ENCODE results near the gene GOLGA1.

The GOLGA1 gene

DNA sequence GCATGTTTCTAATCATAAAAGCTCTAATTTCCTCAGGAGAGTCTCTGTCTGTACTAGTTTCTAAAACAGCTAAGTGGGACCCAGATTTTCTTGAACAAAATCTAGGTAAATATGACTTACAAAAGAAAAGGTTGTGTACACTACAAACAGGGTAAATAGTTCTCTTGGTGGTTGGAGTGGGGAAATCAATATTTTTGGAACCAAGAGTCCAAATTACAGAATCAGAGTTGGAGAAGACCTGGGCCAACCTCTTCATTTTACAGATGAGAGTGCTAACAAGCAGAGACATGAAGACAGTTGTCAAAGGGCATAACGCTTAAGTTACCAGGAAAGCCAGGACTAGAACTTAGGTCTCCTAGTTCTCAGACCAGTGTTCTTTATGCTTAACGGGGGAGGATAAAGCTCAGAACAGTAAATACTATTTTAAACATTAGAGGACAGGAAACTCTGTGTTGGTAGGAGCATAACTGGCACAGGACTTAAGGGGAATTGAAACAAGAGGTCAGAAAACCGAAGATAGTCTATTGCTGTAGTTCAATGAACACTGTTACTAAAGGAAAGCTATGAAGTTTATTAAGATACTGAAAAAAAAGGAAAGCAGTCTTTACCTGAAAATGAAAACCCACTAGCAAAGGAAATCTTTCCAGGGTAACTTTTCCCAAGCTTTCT lies 9.3 kb upstream of the GOLGA1 start:
- H3K4me3 ChIP-seq (ENCODE audit: low read depth, low read length) = no peak overlapping the region
- TF ChIP-seq, protein P1, sequence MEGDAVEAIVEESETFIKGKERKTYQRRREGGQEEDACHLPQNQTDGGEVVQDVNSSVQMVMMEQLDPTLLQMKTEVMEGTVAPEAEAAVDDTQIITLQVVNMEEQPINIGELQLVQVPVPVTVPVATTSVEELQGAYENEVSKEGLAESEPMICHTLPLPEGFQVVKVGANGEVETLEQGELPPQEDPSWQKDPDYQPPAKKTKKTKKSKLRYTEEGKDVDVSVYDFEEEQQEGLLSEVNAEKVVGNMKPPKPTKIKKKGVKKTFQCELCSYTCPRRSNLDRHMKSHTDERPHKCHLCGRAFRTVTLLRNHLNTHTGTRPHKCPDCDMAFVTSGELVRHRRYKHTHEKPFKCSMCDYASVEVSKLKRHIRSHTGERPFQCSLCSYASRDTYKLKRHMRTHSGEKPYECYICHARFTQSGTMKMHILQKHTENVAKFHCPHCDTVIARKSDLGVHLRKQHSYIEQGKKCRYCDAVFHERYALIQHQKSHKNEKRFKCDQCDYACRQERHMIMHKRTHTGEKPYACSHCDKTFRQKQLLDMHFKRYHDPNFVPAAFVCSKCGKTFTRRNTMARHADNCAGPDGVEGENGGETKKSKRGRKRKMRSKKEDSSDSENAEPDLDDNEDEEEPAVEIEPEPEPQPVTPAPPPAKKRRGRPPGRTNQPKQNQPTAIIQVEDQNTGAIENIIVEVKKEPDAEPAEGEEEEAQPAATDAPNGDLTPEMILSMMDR (IDR thresholded peaks at IDR 0.05; ENCODE audit: low read depth, low read length, missing control alignments) = no peak
- DNase-seq (ENCODE audit: low read depth) = no peak

DNA sequence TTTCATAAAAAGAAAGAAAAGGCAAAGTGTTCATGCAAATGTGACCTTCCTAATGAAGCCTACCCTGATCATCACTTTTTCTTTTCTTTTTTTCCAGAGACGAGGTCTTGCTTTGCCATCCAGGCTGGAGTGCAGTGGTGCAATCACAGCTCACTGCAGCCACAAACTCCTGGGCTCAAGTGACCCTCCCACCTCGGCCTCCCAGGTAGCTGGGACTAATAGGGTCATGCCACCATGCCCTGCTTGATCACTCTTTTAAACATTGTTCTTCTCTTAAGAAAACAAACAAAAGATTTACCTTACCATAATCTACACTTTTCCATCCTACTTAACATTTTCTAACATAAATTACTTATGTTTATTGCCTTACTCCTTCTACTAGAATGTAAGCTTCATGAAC lies 8.5 kb upstream of the GOLGA1 start:
- TF ChIP-seq, protein P1 (IDR thresholded peaks at IDR 0.05; ENCODE audit: low read depth, low read length, missing control alignments) = no peak
- DNase-seq (ENCODE audit: low read depth) = no peak
- no peak overlapping the region for H3K4me3 ChIP-seq (ENCODE audit: low read depth, low read length)

DNA sequence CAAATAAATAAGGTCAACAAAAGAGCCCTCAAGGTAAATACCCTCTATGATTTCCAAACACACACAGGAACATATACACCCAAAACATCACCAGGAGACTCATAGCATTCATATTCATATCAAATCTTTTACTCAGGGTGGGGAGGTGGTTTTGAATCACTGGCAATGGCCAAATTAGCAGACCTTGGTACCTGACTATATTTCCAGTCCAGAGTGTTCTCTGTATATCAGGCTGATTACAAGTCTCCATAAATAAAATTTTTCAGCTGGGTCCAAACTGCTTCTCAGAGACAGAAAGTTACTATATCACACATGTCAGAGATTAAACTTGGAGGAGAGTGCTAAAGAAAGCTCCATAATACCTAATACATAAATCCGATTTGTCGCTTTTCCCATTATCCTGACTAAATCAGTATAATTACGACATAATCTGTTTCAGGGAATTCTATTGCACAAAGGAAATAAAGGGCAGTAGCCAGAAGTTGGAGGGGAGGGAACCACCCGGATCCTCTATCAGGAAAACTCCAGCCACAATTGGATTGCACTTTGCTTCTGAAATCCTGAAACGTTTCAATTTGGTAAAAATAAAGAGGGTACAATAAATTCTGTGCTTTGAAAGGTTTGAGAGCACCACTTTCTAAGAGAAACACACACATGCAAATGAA lies 7.0 kb upstream of the GOLGA1 start:
- TF ChIP-seq, protein P1 (IDR thresholded peaks at IDR 0.05; ENCODE audit: low read depth, low read length, missing control alignments) = no peak
- no peak for DNase-seq (ENCODE audit: low read depth)
- no peak overlapping the region for H3K4me3 ChIP-seq (ENCODE audit: low read depth, low read length)

DNA sequence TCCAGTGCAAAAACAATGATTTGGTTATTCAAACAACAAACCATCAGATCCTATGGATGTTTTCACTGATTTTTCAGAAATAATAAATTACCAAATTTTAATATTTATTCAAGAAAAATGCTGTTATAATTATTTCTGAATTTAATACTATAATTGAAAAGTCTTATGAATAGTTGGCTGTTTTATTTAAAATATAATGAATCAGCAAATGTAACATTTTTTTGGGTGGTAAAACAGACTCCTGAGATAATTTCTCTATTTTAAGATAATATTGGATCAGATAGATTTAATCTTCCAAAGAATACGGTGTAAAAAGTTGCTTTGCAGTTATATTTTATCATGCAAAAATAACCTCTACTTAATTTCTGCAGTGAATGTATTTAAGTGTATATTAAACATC lies 5.3 kb upstream of the GOLGA1 start:
- H3K4me3 ChIP-seq (ENCODE audit: low read depth, low read length) = no peak overlapping the region
- no peak for DNase-seq (ENCODE audit: low read depth)
- TF ChIP-seq, protein P1 (IDR thresholded peaks at IDR 0.05; ENCODE audit: low read depth, low read length, missing control alignments) = no peak

DNA sequence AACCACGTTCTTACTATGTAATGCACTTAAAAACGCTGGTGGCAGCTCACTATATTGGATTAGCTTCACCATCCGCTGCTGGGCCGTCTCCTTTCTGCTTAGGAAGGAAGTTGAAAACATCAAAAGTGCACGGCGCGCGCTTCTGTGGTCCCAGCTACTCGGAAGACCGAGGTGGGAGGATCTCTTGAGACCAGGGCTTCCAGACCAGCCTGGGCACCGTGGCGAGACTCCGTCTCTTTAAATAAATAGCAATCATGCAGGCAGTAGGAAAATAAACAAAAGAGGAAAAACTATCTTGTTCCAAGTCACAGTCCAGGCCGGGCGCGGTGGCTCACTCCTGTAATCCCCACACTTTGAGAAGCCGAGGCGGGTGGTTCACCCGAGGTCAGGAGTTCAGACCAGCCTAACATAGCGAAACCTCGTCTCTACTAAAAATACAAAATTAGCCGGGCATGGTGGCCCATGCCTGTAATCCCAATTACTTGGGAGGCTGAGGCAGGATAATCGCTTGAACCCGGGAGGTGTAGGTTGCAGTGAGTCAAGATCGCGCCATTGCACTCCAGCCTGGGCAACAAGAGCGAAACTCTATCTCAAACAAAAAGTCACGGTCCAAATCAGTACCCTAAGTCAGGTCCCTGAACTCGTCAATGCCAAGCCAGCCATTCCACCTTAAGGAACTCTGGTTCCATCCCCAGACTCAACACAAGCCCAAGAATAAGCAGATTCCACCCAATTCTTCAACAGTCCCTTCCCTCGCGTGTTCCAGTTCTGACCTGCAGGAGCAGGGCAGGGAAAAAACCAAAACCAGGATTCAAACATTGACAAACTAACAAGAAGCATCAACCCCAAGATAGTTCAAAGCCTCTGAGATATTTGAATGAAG lies 1.0 kb upstream of the GOLGA1 start:
- TF ChIP-seq, protein P1 (IDR thresholded peaks at IDR 0.05; ENCODE audit: low read depth, low read length, missing control alignments) = no peak
- peak overlapping the region; percentile 83 for H3K4me3 ChIP-seq (ENCODE audit: low read depth, low read length)
- no peak for DNase-seq (ENCODE audit: low read depth)

DNA sequence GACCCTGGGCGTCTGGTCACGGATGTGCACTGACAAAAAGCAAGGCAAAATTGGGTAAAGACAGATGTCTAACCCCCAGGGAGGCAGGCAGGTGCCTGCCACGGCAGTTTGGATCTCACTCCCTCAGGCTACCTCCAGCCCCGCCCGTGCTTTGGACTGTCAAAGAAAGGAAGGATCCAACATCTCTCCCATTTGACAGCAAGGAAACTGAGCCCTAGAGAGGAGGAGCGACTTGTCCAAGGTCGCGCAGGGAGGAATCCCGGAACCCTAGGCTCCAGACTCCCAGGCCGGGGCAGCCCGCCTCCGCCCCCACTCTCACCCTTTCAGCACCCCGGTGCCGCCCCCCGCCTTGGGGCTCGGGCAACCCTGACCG lies 376 bp downstream of the GOLGA1 start:
- TF ChIP-seq, protein P1 (IDR thresholded peaks at IDR 0.05; ENCODE audit: low read depth, low read length, missing control alignments) = no peak
- H3K4me3 ChIP-seq (ENCODE audit: low read depth, low read length) = peak overlapping the region; percentile 83
- DNase-seq (ENCODE audit: low read depth) = no peak

Data from GM12864 (cell line).